ENCODE data around the gene G2E3.

G2E3 gene

GRCh38 chr14:30651937-30652336 lies 93.0 kb downstream of the G2E3 start:
- ChIA-PET POLR2A (no interaction called here), CTCF (no interaction called here)
- no peak for DNase-seq (ENCODE audit: extremely low spot score)
- no peak for TF ChIP-seq ZNF384 (IDR thresholded peaks at IDR 0.05)
- TF ChIP-seq SUZ12 (IDR thresholded peaks at IDR 0.05): no peak
- no peak for TF ChIP-seq LEF1 (IDR thresholded peaks at IDR 0.05; ENCODE audit: borderline replicate concordance)
- no peak for TF ChIP-seq PKNOX1 (IDR thresholded peaks at IDR 0.05)
- TF ChIP-seq FOXA1 (IDR thresholded peaks at IDR 0.05): no peak
- TF ChIP-seq NFRKB (IDR thresholded peaks at IDR 0.05): no peak

- ChIA-PET CTCF (no interaction called here), POLR2A (no interaction called here)
- no peak for DNase-seq (ENCODE audit: extremely low spot score)
- TF ChIP-seq ZNF384 (IDR thresholded peaks at IDR 0.05) (no peak), HDGF (IDR thresholded peaks at IDR 0.05; ENCODE audit: borderline replicate concordance) (no peak), ELF4 (IDR thresholded peaks at IDR 0.05) (no peak), BHLHE40 (IDR thresholded peaks at IDR 0.05; ENCODE audit: borderline replicate concordance) (no peak), FOXM1 (IDR thresholded peaks at IDR 0.05; ENCODE audit: borderline replicate concordance) (no peak), SUZ12 (IDR thresholded peaks at IDR 0.05) (no peak), L3MBTL2 (conservative IDR thresholded peaks at IDR 0.05) (no peak)
Measured at GRCh38 chr14:30655124-30655523, 96.2 kb downstream of the G2E3 start.

GRCh38 chr14:30655658-30656057 lies 96.7 kb downstream of the G2E3 start:
- CTCF ChIA-PET: no interaction called here

GRCh38 chr14:30656190-30656632 lies 97.3 kb downstream of the G2E3 start:
- peak; percentile 41 for DNase-seq (ENCODE audit: extremely low spot score)
- no peak for TF ChIP-seq LEF1 (IDR thresholded peaks at IDR 0.05; ENCODE audit: borderline replicate concordance)
- no peak for TF ChIP-seq FOXK2 (IDR thresholded peaks at IDR 0.05)
- TF ChIP-seq FOXA1 (IDR thresholded peaks at IDR 0.05): no peak
- TF ChIP-seq HDGF (IDR thresholded peaks at IDR 0.05; ENCODE audit: borderline replicate concordance): no peak
- no peak for TF ChIP-seq SP1 (IDR thresholded peaks at IDR 0.05)
- TF ChIP-seq CTBP1 (IDR thresholded peaks at IDR 0.05; ENCODE audit: borderline replicate concordance): no peak
- no peak for TF ChIP-seq L3MBTL2 (conservative IDR thresholded peaks at IDR 0.05)
- no peak for TF ChIP-seq FOXM1 (IDR thresholded peaks at IDR 0.05; ENCODE audit: borderline replicate concordance)
- no peak for TF ChIP-seq TARDBP (IDR thresholded peaks at IDR 0.05)
- TF ChIP-seq ELF4 (IDR thresholded peaks at IDR 0.05): no peak
- TF ChIP-seq SUZ12 (IDR thresholded peaks at IDR 0.05): no peak
- no peak for TF ChIP-seq NFRKB (IDR thresholded peaks at IDR 0.05)
- TF ChIP-seq PKNOX1 (IDR thresholded peaks at IDR 0.05): no peak
- no peak for TF ChIP-seq ZNF384 (IDR thresholded peaks at IDR 0.05)
- TF ChIP-seq ARNT (IDR thresholded peaks at IDR 0.05): no peak
- TF ChIP-seq BHLHE40 (IDR thresholded peaks at IDR 0.05; ENCODE audit: borderline replicate concordance): no peak
- ChIA-PET CTCF (interaction anchor here (0.9 kb wide), 1 partner anchor 239 kb away, joined by 5 read pairs; no protein-coding TSS in a partner anchor), POLR2A (no interaction called here)

More at GRCh38 chr14:30655658-30656057, 96.7 kb downstream of the G2E3 start:
- POLR2A ChIA-PET: no interaction called here
- no peak for DNase-seq (ENCODE audit: extremely low spot score)
- TF ChIP-seq FOXM1 (IDR thresholded peaks at IDR 0.05; ENCODE audit: borderline replicate concordance): no peak
- no peak for TF ChIP-seq ELF4 (IDR thresholded peaks at IDR 0.05)
- no peak for TF ChIP-seq TARDBP (IDR thresholded peaks at IDR 0.05)
- no peak for TF ChIP-seq BHLHE40 (IDR thresholded peaks at IDR 0.05; ENCODE audit: borderline replicate concordance)
- TF ChIP-seq ARNT (IDR thresholded peaks at IDR 0.05): no peak

GRCh38 chr14:30657050-30657449 lies 98.1 kb downstream of the G2E3 start:
- CTCF ChIA-PET: interaction anchor here (0.6 to 0.9 kb wide), 2 partner anchors 52 to 238 kb away, joined by 4 to 5 read pairs; no protein-coding TSS in a partner anchor
- no peak for TF ChIP-seq FOXM1 (IDR thresholded peaks at IDR 0.05; ENCODE audit: borderline replicate concordance)
- TF ChIP-seq ZNF384 (IDR thresholded peaks at IDR 0.05): no peak
- TF ChIP-seq CTBP1 (IDR thresholded peaks at IDR 0.05; ENCODE audit: borderline replicate concordance): no peak
- no peak for TF ChIP-seq FOXA1 (IDR thresholded peaks at IDR 0.05)
- TF ChIP-seq ELF4 (IDR thresholded peaks at IDR 0.05): no peak
- TF ChIP-seq TARDBP (IDR thresholded peaks at IDR 0.05): no peak
- TF ChIP-seq HDGF (IDR thresholded peaks at IDR 0.05; ENCODE audit: borderline replicate concordance): no peak
- no peak for TF ChIP-seq SUZ12 (IDR thresholded peaks at IDR 0.05)
- TF ChIP-seq L3MBTL2 (conservative IDR thresholded peaks at IDR 0.05): no peak
- TF ChIP-seq SP1 (IDR thresholded peaks at IDR 0.05): no peak
- no peak for TF ChIP-seq ARNT (IDR thresholded peaks at IDR 0.05)
- TF ChIP-seq FOXK2 (IDR thresholded peaks at IDR 0.05): no peak
- no peak for TF ChIP-seq BHLHE40 (IDR thresholded peaks at IDR 0.05; ENCODE audit: borderline replicate concordance)
- no peak for TF ChIP-seq NFRKB (IDR thresholded peaks at IDR 0.05)
- TF ChIP-seq LEF1 (IDR thresholded peaks at IDR 0.05; ENCODE audit: borderline replicate concordance): no peak
- TF ChIP-seq PKNOX1 (IDR thresholded peaks at IDR 0.05): no peak
- no peak for DNase-seq (ENCODE audit: extremely low spot score)
- POLR2A ChIA-PET: no interaction called here

- TF ChIP-seq ZNF384 (IDR thresholded peaks at IDR 0.05): no peak
- TF ChIP-seq ELF4 (IDR thresholded peaks at IDR 0.05): no peak
- TF ChIP-seq BHLHE40 (IDR thresholded peaks at IDR 0.05; ENCODE audit: borderline replicate concordance): no peak
- TF ChIP-seq FOXA1 (IDR thresholded peaks at IDR 0.05): no peak
- TF ChIP-seq PKNOX1 (IDR thresholded peaks at IDR 0.05): no peak
- TF ChIP-seq LEF1 (IDR thresholded peaks at IDR 0.05; ENCODE audit: borderline replicate concordance): no peak
- no peak for TF ChIP-seq FOXM1 (IDR thresholded peaks at IDR 0.05; ENCODE audit: borderline replicate concordance)
- TF ChIP-seq NFRKB (IDR thresholded peaks at IDR 0.05): no peak
- TF ChIP-seq SP1 (IDR thresholded peaks at IDR 0.05): no peak
- no peak for TF ChIP-seq FOXK2 (IDR thresholded peaks at IDR 0.05)
- no peak for TF ChIP-seq ARNT (IDR thresholded peaks at IDR 0.05)
- TF ChIP-seq TARDBP (IDR thresholded peaks at IDR 0.05): no peak
- no peak for TF ChIP-seq L3MBTL2 (conservative IDR thresholded peaks at IDR 0.05)
- no peak for TF ChIP-seq CTBP1 (IDR thresholded peaks at IDR 0.05; ENCODE audit: borderline replicate concordance)
- TF ChIP-seq SUZ12 (IDR thresholded peaks at IDR 0.05): no peak
- CTCF ChIA-PET: interaction anchor here (0.6 kb wide), 1 partner anchor 52 kb away, joined by 4 read pairs; no protein-coding TSS in a partner anchor
- DNase-seq (ENCODE audit: extremely low spot score): no peak
- POLR2A ChIA-PET: no interaction called here
Measured at GRCh38 chr14:30657606-30658163, 98.7 kb downstream of the G2E3 start.
